Transverse colon (tissue), 4 donors: Measurements from ENCODE around the gene PDK2. TPM values are rescaled to one million over a fixed set of nuclear protein-coding genes. Genes with fewer than 3 reads are reported as not detected.

ENCODE experiments used
- DNase-seq: peaks from one replicate; pipeline ENCODE4 v3.0.0-alpha.2; 2019
- H3K27ac ChIP-seq, 4 donors: fragments of 200-600 bp; sonication (generic); 2 replicates each; pipeline ENCODE4 v1.5.1; 2016 to 2018; ENCODE audit warnings: inconsistent platforms in 4 of 4
- H3K27me3 ChIP-seq: fragments of 200-600 bp; sonication (generic); 2 replicates; pipeline ENCODE4 v1.5.1; 2017; ENCODE audit warnings: inconsistent platforms
- H3K36me3 ChIP-seq, 4 donors: fragments of 200-600 bp; sonication (generic); 2 replicates each; pipeline ENCODE4 v1.5.1; 2017 to 2019; ENCODE audit warnings: inconsistent platforms in 4 of 4
- H3K4me1 ChIP-seq, 4 donors: fragments of 200-600 bp; sonication (generic); 2 replicates each; pipeline ENCODE4 v1.5.1; 2017 to 2020; ENCODE audit warnings: inconsistent platforms in 4 of 4
- H3K4me3 ChIP-seq, 4 donors: fragments of 200-600 bp; sonication (generic); 1 replicate in 1 of 4; 2 replicates in 3 of 4; pipeline versions ENCODE4 v1.5.1 to v1.6.1; 2017 to 2019; ENCODE audit warnings: inconsistent platforms in 4 of 4
- H3K9me3 ChIP-seq, 2 donors: fragments of 200-600 bp; sonication (generic); 2 replicates each; pipeline ENCODE4 v1.5.1; 2017 to 2019; ENCODE audit warnings: inconsistent platforms in 2 of 2
- CTCF ChIP-seq, 5 experiments: fragments of 200-600 bp in 3 of 5; fragments of 450-650 bp in 2 of 5; sonication (generic) in 3 of 5; IDR thresholded peaks; 1 replicate in 2 of 5; 2 replicates in 3 of 5; pipeline ENCODE4 v1.5.1; 2016 to 2017; ENCODE audit warnings: antibody characterized with exemption in 5 of 5, inconsistent platforms in 3 of 5, mild to moderate bottlenecking in 2 of 5, moderate library complexity in 1 of 5
- EP300 ChIP-seq: sonication (generic); formaldehyde crosslinking; IDR thresholded peaks from one replicate; pipeline ENCODE4 v1.6.1; 2017; ENCODE audit warnings: antibody characterized with exemption, low read depth
- POLR2A ChIP-seq: fragments of 450-650 bp; IDR thresholded peaks from one replicate; pipeline ENCODE4 v1.6.1; 2016; ENCODE audit warnings: antibody characterized with exemption, mild to moderate bottlenecking, moderate library complexity
- POLR2AphosphoS5 ChIP-seq, 3 donors: sonication (generic); formaldehyde crosslinking; IDR thresholded peaks; one replicate each; pipeline ENCODE4 v1.6.1; 2016; ENCODE audit warnings: antibody characterized with exemption in 3 of 3
- WGBS, 2 donors: methylation state at CpG; one replicate each; pipeline ENCODE4 v1.1.5; 2018; ENCODE audit warnings: low coverage in 1 of 2; 5-methylcytosine and 5-hydroxymethylcytosine counted together
- in situ Hi-C, 4 donors: fragments of 200-750 bp; cut with MboI; loops; one replicate each; pipeline versions ENCODE4 v1.15.0 to v1.15.1; 2017; ENCODE audit warnings: low sequenced_read_pairs in 3 of 4, low pct_ligation_motif_present in 1 of 4, low pct_unique_long_range_greater_than_20kb in 1 of 4
- intact Hi-C: fragments of 100-400 bp; cut with DNase I; formaldehyde crosslinking; loops from one replicate; pipeline ENCODE4 v1.15.1; 2023; ENCODE audit warnings: low total_unique reads
- total RNA-seq, 4 donors: library from RNA; depleted of rRNA; stranded (reverse); fragments of >200 nt; gene quantifications; one replicate each; pipeline ENCODE4 v1.1.0, GENCODE V29; 2016

The PDK2 gene
- total RNA-seq, 4 donors from 2014 or later, result 84.6 to 292 (median 136) TPM

- Histone ChIP-seq H3K9me3 (no peaks in the 10 kb centered on the region), H3K4me3 (no peak overlapping the region), H3K36me3 (peaks cover 0 to 13% (median 0%) of the 10 kb centered on the region in 4 donors), H3K27ac (no peak overlapping the region), H3K27me3 (no peaks in the 10 kb centered on the region), H3K4me1 (peaks cover 26 to 54% (median 38%) of the 10 kb centered on the region in 4 donors)
- in situ Hi-C loops, result no loop called here
- TF ChIP-seq POLR2A (no peak), POLR2AphosphoS5 (IDR thresholded peaks at IDR 0.05) (no peak), CTCF (IDR thresholded peaks at IDR 0.05) (no peak), EP300 (no peak)
- intact Hi-C loops, result no loop called here
- DNase-seq, result no peak
- WGBS, 2 donors, result 70 to 81% methylated on average over 2 to 16 of the region's 16 CpGs
Measured at GRCh38 chr17:50144845-50145531, 49.8 kb downstream of the PDK2 start.

GRCh38 chr17:50145532-50146229 lies 50.5 kb downstream of the PDK2 start:
- Histone ChIP-seq H3K4me1 (peaks cover 23 to 47% (median 38%) of the 10 kb centered on the region in 4 donors), H3K36me3 (peaks cover 0 to 12% (median 0%) of the 10 kb centered on the region in 4 donors), H3K4me3 (no peak overlapping the region), H3K9me3 (no peaks in the 10 kb centered on the region), H3K27ac (no peak overlapping the region), H3K27me3 (no peaks in the 10 kb centered on the region)
- TF ChIP-seq POLR2A, result no peak
- TF ChIP-seq CTCF (IDR thresholded peaks at IDR 0.05), result no peak
- no peak for DNase-seq
- WGBS, 2 donors, result 65 to 66% methylated on average over 4 to 10 of the region's 11 CpGs
- in situ Hi-C loops (no loop called here), intact Hi-C loops (no loop called here)

DNA sequence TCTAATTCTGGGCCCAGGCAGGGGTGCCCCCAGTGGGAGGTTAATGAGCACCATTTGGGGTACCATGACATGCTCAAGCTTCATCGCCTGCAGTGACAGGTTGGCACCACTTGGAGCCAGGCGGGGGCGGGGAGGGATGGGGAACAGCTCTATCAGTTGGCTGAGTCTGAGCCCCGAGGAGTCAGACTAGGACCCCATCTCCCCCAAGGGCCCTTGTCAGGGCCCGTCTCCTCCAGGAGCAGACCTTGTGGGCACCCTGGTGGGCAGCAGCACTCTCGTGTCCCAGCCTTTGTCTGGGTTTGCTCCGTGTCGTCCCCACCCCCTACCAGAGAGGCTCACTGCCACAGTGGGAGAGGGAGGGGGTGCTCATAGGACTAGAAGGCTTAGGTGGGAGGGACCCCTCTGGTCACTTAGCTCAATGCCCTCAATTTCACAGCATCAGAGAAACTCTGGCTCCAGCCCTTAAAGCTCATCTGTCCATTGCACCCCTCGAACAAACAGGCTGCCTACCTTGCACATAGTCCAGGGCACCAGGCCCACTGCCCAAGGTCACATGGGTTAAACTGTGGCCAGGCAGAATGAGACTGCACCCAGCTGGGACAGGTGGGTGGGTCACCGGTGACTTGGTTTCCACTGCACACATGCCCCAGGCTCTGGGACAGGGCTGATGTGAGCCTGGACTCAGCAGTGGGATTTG lies 51.2 kb downstream of the PDK2 start:
- peaks cover 0 to 7% (median 0%) of the 10 kb centered on the region in 4 donors for H3K36me3 ChIP-seq
- intact Hi-C loops (no loop called here), in situ Hi-C loops (no loop called here)
- peak overlapping the region in 1 of 4 donors; percentile 88 for H3K4me3 ChIP-seq
- WGBS, 2 donors, result 63% methylated on average over 9 of the region's 10 CpGs; no CpG with 5 or more reads in 1 of the 2 donors
- TF ChIP-seq POLR2A (no peak), POLR2AphosphoS5 (IDR thresholded peaks at IDR 0.05) (no peak), EP300 (no peak), CTCF (IDR thresholded peaks at IDR 0.05) (no peak)
- DNase-seq, result no peak
- H3K4me1 ChIP-seq, result peaks cover 22 to 51% (median 39%) of the 10 kb centered on the region in 4 donors
- no peaks in the 10 kb centered on the region for H3K9me3 ChIP-seq
- H3K27ac ChIP-seq, result peak overlapping the region; percentile 92 to 98 (median 95)
- H3K27me3 ChIP-seq, result no peaks in the 10 kb centered on the region
